Common myeloid progenitor, CD34-positive (primary cell): ENCODE measurements around the gene MRPL24.

Experiments used
- CTCF ChIA-PET: fragments of 350-600 bp; sonication (Branson Sonifier 250); formaldehyde crosslinking; loops from one replicate; lab custom pipeline; 2021; ENCODE audit warnings: antibody characterized with exemption; lab: Charles Lee
- POLR2A ChIA-PET: fragments of 350-600 bp; sonication (Branson Sonifier 250); formaldehyde crosslinking; loops from one replicate; lab custom pipeline; 2021; ENCODE audit warnings: antibody characterized with exemption; lab: Charles Lee
- DNase-seq, 3 donors: peaks; one replicate each; pipeline versions ENCODE4 v3.0.0 to v3.0.0-alpha.2; 2013
- H3K27ac ChIP-seq, 2 experiments: 1 replicate in 1 of 2; 2 replicates in 1 of 2; pipeline ENCODE4 v1.7.0; 2013; ENCODE audit warnings: inconsistent platforms in 2 of 2, low read length in 2 of 2, mild to moderate bottlenecking in 2 of 2, low read depth in 1 of 2, moderate library complexity in 1 of 2; ENCODE audit not compliant: severe bottlenecking in 2 of 2, insufficient read depth in 1 of 2, poor library complexity in 1 of 2
- H3K27me3 ChIP-seq, 5 experiments: replicated peaks in 2 of 5; 1 replicate in 3 of 5; 2 replicates in 2 of 5; pipeline versions ENCODE4 v1.6.1 to v1.7.0; 2013; ENCODE audit warnings: low read length in 4 of 5, mild to moderate bottlenecking in 2 of 5, moderate library complexity in 2 of 5, inconsistent platforms in 1 of 5; ENCODE audit not compliant: insufficient read depth in 5 of 5, control insufficient read depth in 4 of 5
- H3K36me3 ChIP-seq, 4 experiments: 1 replicate in 2 of 4; 2 replicates in 2 of 4; pipeline versions ENCODE4 v1.6.1 to v1.7.0; 2013; ENCODE audit warnings: low read length in 3 of 4, control low read depth in 1 of 4, mild to moderate bottlenecking in 1 of 4; ENCODE audit not compliant: control insufficient read depth in 4 of 4, insufficient read depth in 4 of 4
- H3K4me1 ChIP-seq, 4 experiments: 1 replicate in 3 of 4; 2 replicates in 1 of 4; pipeline versions ENCODE4 v1.6.1 to v1.7.1; 2013; ENCODE audit warnings: low read length in 3 of 4, mild to moderate bottlenecking in 3 of 4, control low read depth in 1 of 4, inconsistent platforms in 1 of 4, moderate library complexity in 1 of 4; ENCODE audit not compliant: control insufficient read depth in 4 of 4, insufficient read depth in 4 of 4; ENCODE audit errors: control extremely low read depth in 1 of 4
- H3K4me3 ChIP-seq, 7 experiments: 1 replicate in 4 of 7; 2 replicates in 3 of 7; pipeline versions ENCODE4 v1.5.1 to v1.7.0; 2013; ENCODE audit warnings: mild to moderate bottlenecking in 7 of 7, low read length in 6 of 7, moderate library complexity in 6 of 7, inconsistent platforms in 2 of 7, low read depth in 2 of 7, control low read depth in 1 of 7; ENCODE audit not compliant: insufficient read depth in 4 of 7, control insufficient read depth in 1 of 7; ENCODE audit errors: extremely low read depth in 1 of 7
- H3K9me3 ChIP-seq, 5 experiments: 1 replicate in 4 of 5; 2 replicates in 1 of 5; pipeline versions ENCODE4 v1.6.1 to v1.7.1; 2013; ENCODE audit warnings: low read length in 4 of 5, mild to moderate bottlenecking in 2 of 5, inconsistent platforms in 1 of 5, low read depth in 1 of 5, moderate library complexity in 1 of 5; ENCODE audit not compliant: control insufficient read depth in 4 of 5, insufficient read depth in 2 of 5; ENCODE audit errors: control extremely low read depth in 1 of 5
- WGBS: methylation state at CpG from one replicate; pipeline ENCODE4 v1.1.5; 2013; ENCODE audit not compliant: insufficient coverage; 5-methylcytosine and 5-hydroxymethylcytosine counted together

MRPL24 gene

GRCh38 chr1:156717351-156717750, 23.5 kb downstream of the MRPL24 start:
- Histone ChIP-seq H3K36me3 (peaks cover 4 to 17% (median 11%) of the 10 kb centered on the region in 4 experiments), H3K4me3 (no peak overlapping the region), H3K27me3 (no peaks in the 10 kb centered on the region), H3K9me3 (no peaks in the 10 kb centered on the region), H3K4me1 (no peaks in the 10 kb centered on the region), H3K27ac (no peak overlapping the region)
- ChIA-PET CTCF (interaction anchor here (1.9 to 17.7 kb wide), 2 partner anchors 9 to 32 kb away, joined by 6 to 393 read pairs; partner anchors contain the start of gene NES), POLR2A (no interaction called here)
- 68% methylated on average over 4 of the region's 4 CpGs for WGBS
- no peak for DNase-seq

GRCh38 chr1:156714830-156715229, 26.1 kb downstream of the MRPL24 start:
- peaks cover 0 to under 1% (median 0%) of the 10 kb centered on the region in 4 experiments for H3K36me3 ChIP-seq
- H3K27ac ChIP-seq, result no peak overlapping the region
- DNase-seq, result no peak
- no peak overlapping the region for H3K4me3 ChIP-seq
- ChIA-PET POLR2A (no interaction called here), CTCF (interaction anchor here (2.3 to 17.7 kb wide), 4 partner anchors 7 to 30 kb away, joined by 5 to 393 read pairs (median 14); partner anchors contain the start of genes CRABP2 and NES)
- no peaks in the 10 kb centered on the region for H3K9me3 ChIP-seq
- no peaks in the 10 kb centered on the region for H3K27me3 ChIP-seq
- no peaks in the 10 kb centered on the region for H3K4me1 ChIP-seq
- WGBS, result 93% methylated on average over 3 of the region's 3 CpGs

GRCh38 chr1:156712626-156713025, 28.3 kb downstream of the MRPL24 start:
- Histone ChIP-seq H3K4me3 (no peak overlapping the region), H3K27me3 (peaks cover 0 to 16% (median 3%) of the 10 kb centered on the region in 5 experiments), H3K36me3 (no peaks in the 10 kb centered on the region), H3K27ac (no peak overlapping the region), H3K9me3 (no peaks in the 10 kb centered on the region), H3K4me1 (no peaks in the 10 kb centered on the region)
- no peak for DNase-seq
- 64% methylated on average over 3 of the region's 3 CpGs for WGBS
- CTCF ChIA-PET, result interaction anchor here (1.1 to 3.6 kb wide), 8 partner anchors 10 to 55 kb away, joined by 3 to 25 read pairs (median 4); no protein-coding TSS in a partner anchor
- POLR2A ChIA-PET, result no interaction called here

GRCh38 chr1:156711011-156711817, 29.7 kb downstream of the MRPL24 start:
- H3K4me1 ChIP-seq, result peaks cover 0 to 8% (median 6%) of the 10 kb centered on the region in 4 experiments
- 100% methylated on average over 2 of the region's 9 CpGs for WGBS
- H3K27me3 ChIP-seq, result peaks cover 0 to 30% (median 9%) of the 10 kb centered on the region in 5 experiments
- no peak overlapping the region for H3K4me3 ChIP-seq
- H3K27ac ChIP-seq, result no peak overlapping the region
- H3K36me3 ChIP-seq, result no peaks in the 10 kb centered on the region
- ChIA-PET POLR2A (no interaction called here), CTCF (interaction anchor here (0.6 to 3.6 kb wide), 9 partner anchors 10 to 182 kb away, joined by 3 to 25 read pairs (median 3); partner anchors contain the start of genes NTRK1 and PEAR1)
- H3K9me3 ChIP-seq, result no peaks in the 10 kb centered on the region
- no peak for DNase-seq

- CTCF ChIA-PET, result interaction anchor here (0.5 to 14.1 kb wide), 7 partner anchors 10 to 377 kb away, joined by 3 to 236 read pairs (median 3); partner anchors contain the start of gene NTRK1
These were observed 31.0 kb downstream of the MRPL24 start for GRCh38 chr1:156709757-156710489.

GRCh38 chr1:156709031-156709430, 31.9 kb downstream of the MRPL24 start:
- no peak for DNase-seq
- Histone ChIP-seq H3K9me3 (no peaks in the 10 kb centered on the region), H3K36me3 (no peaks in the 10 kb centered on the region), H3K27me3 (peaks cover 5 to 52% (median 15%) of the 10 kb centered on the region in 5 experiments), H3K4me3 (no peak overlapping the region), H3K4me1 (peaks cover 0 to 27% (median 21%) of the 10 kb centered on the region in 4 experiments), H3K27ac (no peak overlapping the region)
- POLR2A ChIA-PET, result no interaction called here
- CTCF ChIA-PET, result interaction anchor here (0.6 to 14.1 kb wide), 4 partner anchors 17 to 137 kb away, joined by 3 to 236 read pairs (median 22); no protein-coding TSS in a partner anchor
- WGBS, result 88% methylated on average over 3 of the region's 4 CpGs

More at GRCh38 chr1:156709757-156710489, 31.0 kb downstream of the MRPL24 start:
- Histone ChIP-seq H3K36me3 (no peaks in the 10 kb centered on the region), H3K4me1 (peaks cover 0 to 21% (median 18%) of the 10 kb centered on the region in 4 experiments), H3K4me3 (no peak overlapping the region), H3K27ac (no peak overlapping the region), H3K27me3 (peaks cover 0 to 43% (median 13%) of the 10 kb centered on the region in 5 experiments), H3K9me3 (no peaks in the 10 kb centered on the region)
- POLR2A ChIA-PET, result no interaction called here
- no peak for DNase-seq
- 91% methylated on average over 10 of the region's 11 CpGs for WGBS
